ENCODE measurements around the gene TRIM74. TPM values are rescaled to one million over a fixed set of nuclear protein-coding genes. Genes with fewer than 3 reads are reported as not detected.

Gene TRIM74
- total and polyA plus RNA-seq, 9 of the 15 experiments (the other 6 are each of a cell fraction or from before 2014, with no cell fraction given): not detected

GRCh38 chr7:72925546-72926120 lies 43.6 kb downstream of the TRIM74 start (continued):
- TF ChIP-seq, protein P1, sequence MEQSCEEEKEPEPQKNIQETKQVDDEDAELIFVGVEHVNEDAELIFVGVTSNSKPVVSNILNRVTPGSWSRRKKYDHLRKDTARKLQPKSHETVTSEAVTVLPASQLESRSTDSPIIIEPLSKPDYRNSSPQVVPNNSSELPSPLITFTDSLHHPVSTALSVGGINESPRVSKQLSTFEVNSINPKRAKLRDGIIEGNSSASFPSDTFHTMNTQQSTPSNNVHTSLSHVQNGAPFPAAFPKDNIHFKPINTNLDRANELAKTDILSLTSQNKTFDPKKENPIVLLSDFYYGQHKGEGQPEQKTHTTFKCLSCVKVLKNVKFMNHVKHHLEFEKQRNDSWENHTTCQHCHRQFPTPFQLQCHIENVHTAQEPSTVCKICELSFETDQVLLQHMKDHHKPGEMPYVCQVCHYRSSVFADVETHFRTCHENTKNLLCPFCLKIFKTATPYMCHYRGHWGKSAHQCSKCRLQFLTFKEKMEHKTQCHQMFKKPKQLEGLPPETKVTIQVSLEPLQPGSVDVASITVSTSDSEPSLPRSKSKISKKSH (CRISPR knock-in tag; IDR thresholded peaks at IDR 0.05): no peak

DNA sequence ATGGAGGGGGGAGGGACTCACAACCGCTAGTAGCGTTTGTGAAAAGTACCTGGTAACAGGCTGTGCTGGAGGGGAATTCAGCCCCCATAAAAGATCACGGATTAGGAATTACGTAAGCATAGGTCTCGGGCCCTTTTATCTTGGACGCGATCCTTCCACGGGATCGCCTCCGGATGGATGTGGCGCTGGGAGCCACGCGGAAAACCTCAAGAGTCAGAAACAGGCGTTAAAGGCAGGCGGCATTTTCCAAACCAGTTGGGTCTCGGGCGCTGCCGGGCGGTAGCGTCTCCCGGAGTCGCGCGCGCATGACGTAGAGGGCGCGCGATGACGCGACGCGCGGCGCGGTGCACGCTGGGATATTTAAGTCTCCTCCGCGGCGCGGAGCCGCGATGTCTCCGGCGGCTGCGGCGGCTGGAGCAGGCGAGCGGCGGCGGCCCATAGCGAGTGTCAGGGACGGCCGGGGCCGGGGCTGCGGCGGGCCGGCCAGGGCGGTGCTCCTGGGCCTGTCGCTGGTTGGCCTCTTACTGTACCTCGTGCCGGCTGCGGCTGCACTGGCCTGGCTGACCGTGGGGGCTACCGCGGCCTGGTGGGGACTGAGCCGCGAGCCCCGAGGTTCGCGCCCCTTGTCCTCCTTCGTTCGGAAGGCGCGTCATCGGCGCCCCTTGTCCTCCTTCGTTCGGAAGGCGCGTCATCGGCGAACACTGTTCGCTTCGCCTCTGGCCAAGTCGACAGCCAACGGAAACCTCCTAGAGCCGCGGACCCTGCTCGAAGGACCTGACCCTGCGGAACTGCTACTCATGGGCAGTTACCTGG lies 44.3 kb downstream of the TRIM74 start, which contains the start of gene POM121:
Gene POM121 (plus strand): TSS at position 363 of the 813 bp plus-strand sequence. CDS start 27 bp downstream, at position 390.
- WGBS (ENCODE audit: insufficient coverage, low coverage, missing lambda C conversion rate): under 1% methylated on average over 85 of the region's 91 CpGs
- Histone ChIP-seq H3K27ac (ENCODE audit: extremely low read depth, low read depth, low read length) (peak within 1 kb of the TSS; percentile 95), H4K20me1 (replicated peaks; ENCODE audit: control insufficient read depth, insufficient read depth, low read length) (0 out of 2 replicates have a peak, but pooled peaks cover 7% of the 10 kb centered on the region), H3K9me1 (ENCODE audit: control insufficient read depth, insufficient read depth, low read length) (no peaks in the 10 kb centered on the region), H2AFZ (ENCODE audit: low read depth, low read length) (peak within 1 kb of the TSS; percentile 84), H3K4me3 (peak within 1 kb of the TSS; percentile 56), H3K9me3 (replicated peaks; ENCODE audit: control insufficient read depth, insufficient read depth, low read depth, low read length) (no peaks in the 10 kb centered on the region), H3K27me3 (ENCODE audit: control insufficient read depth in 2 of 2, insufficient read depth in 2 of 2, low read length in 2 of 2) (no peaks in the 10 kb centered on the region), H3K36me3 (ENCODE audit: control insufficient read depth, insufficient read depth, low read length) (peaks cover 62% of the 10 kb centered on the region), H3K4me1 (replicated peaks in 1 of 2; ENCODE audit: control insufficient read depth in 2 of 2, insufficient read depth in 2 of 2, low read length in 2 of 2) (peaks cover 6 to 15% of the 10 kb centered on the region in 2 experiments; a peak in 4 of 5 replicates), H3K79me2 (ENCODE audit: control insufficient read depth, insufficient read depth, low read length) (peaks cover 71% of the 10 kb centered on the region), H3K4me2 (ENCODE audit: insufficient read depth, low read length) (peak within 1 kb of the TSS; percentile 90), H3K9ac (ENCODE audit: insufficient read depth in 1 of 2, low read depth in 2 of 2, low read length in 2 of 2) (peak within 1 kb of the TSS; percentile 91 to 98)
- ATAC-seq (peak; percentile 93), DNase-seq (ENCODE audit: extremely low read depth in 1 of 4, low spot score in 3 of 4) (peak; percentile 89 to 96 (median 90)), FAIRE-seq (no peak)
- intact Hi-C loops (cut with micrococcal nuclease) (no loop called here), in situ Hi-C loops (cut with MboI) (no loop called here)
- POLR2A ChIA-PET: no interaction called here
- no TSS peak for BruUV-seq (replicated peaks)
- CTCF ChIA-PET (ENCODE audit: low intra/inter-chr PET ratio): no interaction called here
- no peak; the same call in 1 of the 2 replicates for TF ChIP-seq ZSCAN32 (CRISPR knock-in tag; IDR thresholded peaks at IDR 0.05)
- TF ChIP-seq, protein P2, sequence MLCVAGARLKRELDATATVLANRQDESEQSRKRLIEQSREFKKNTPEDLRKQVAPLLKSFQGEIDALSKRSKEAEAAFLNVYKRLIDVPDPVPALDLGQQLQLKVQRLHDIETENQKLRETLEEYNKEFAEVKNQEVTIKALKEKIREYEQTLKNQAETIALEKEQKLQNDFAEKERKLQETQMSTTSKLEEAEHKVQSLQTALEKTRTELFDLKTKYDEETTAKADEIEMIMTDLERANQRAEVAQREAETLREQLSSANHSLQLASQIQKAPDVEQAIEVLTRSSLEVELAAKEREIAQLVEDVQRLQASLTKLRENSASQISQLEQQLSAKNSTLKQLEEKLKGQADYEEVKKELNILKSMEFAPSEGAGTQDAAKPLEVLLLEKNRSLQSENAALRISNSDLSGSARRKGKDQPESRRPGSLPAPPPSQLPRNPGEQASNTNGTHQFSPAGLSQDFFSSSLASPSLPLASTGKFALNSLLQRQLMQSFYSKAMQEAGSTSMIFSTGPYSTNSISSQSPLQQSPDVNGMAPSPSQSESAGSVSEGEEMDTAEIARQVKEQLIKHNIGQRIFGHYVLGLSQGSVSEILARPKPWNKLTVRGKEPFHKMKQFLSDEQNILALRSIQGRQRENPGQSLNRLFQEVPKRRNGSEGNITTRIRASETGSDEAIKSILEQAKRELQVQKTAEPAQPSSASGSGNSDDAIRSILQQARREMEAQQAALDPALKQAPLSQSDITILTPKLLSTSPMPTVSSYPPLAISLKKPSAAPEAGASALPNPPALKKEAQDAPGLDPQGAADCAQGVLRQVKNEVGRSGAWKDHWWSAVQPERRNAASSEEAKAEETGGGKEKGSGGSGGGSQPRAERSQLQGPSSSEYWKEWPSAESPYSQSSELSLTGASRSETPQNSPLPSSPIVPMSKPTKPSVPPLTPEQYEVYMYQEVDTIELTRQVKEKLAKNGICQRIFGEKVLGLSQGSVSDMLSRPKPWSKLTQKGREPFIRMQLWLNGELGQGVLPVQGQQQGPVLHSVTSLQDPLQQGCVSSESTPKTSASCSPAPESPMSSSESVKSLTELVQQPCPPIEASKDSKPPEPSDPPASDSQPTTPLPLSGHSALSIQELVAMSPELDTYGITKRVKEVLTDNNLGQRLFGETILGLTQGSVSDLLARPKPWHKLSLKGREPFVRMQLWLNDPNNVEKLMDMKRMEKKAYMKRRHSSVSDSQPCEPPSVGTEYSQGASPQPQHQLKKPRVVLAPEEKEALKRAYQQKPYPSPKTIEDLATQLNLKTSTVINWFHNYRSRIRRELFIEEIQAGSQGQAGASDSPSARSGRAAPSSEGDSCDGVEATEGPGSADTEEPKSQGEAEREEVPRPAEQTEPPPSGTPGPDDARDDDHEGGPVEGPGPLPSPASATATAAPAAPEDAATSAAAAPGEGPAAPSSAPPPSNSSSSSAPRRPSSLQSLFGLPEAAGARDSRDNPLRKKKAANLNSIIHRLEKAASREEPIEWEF (CRISPR knock-in tag; IDR thresholded peaks at IDR 0.05): no peak
- peak in 1 of 2 experiments; percentile 49; a peak in 1 of 3 replicates for TF ChIP-seq CBX3 (IDR thresholded peaks at IDR 0.05; ENCODE audit: borderline replicate concordance in 1 of 2, low read length in 2 of 2)
- TF ChIP-seq, protein P3, sequence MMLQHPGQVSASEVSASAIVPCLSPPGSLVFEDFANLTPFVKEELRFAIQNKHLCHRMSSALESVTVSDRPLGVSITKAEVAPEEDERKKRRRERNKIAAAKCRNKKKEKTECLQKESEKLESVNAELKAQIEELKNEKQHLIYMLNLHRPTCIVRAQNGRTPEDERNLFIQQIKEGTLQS (IDR thresholded peaks at IDR 0.05): no peak
- TF ChIP-seq, protein P3 (CRISPR knock-in tag; conservative IDR thresholded peaks at IDR 0.05): peak; percentile 79; the same call in 1 of the 2 replicates
- TF ChIP-seq TRIM28 (IDR thresholded peaks at IDR 0.05): no peak
- TF ChIP-seq POLR2A (conservative IDR thresholded peaks at IDR 0.05): peak; percentile 93
- no peak for TF ChIP-seq SMARCB1 (IDR thresholded peaks at IDR 0.05; ENCODE audit: insufficient read length, low read depth)
- TF ChIP-seq ESRRB (CRISPR knock-in tag; IDR thresholded peaks at IDR 0.05; ENCODE audit: borderline replicate concordance): no peak
- TF ChIP-seq DLX4 (CRISPR knock-in tag; IDR thresholded peaks at IDR 0.05): no peak

Measured in K562 (cell line).